RWPE2 (cell line): ENCODE results near the gene MPND.

ENCODE experiments used
- ATAC-seq: fragments of 200-7000 bp; cut with Tn5 transposase; 3 replicates; pipeline ENCODE4 v1.9.1; 2021; ENCODE audit warnings: low read depth
- DNase-seq: peaks from one replicate; pipeline ENCODE4 v3.0.0-alpha.2; 2020; ENCODE audit warnings: low spot score
- H3K27ac ChIP-seq: fragments of 450-650 bp; 2 replicates; pipeline ENCODE4 v1.5.1; 2017; ENCODE audit warnings: mild to moderate bottlenecking; ENCODE audit not compliant: poor library complexity, severe bottlenecking
- H3K27me3 ChIP-seq: fragments of 250-450 bp; sonication (Bioruptor Pico); 2 replicates; pipeline ENCODE4 v1.5.1; 2021; ENCODE audit warnings: mild to moderate bottlenecking, moderate library complexity; ENCODE audit not compliant: insufficient read depth, poor library complexity, severe bottlenecking
- H3K36me3 ChIP-seq: fragments of 250-450 bp; sonication (Bioruptor Pico); 2 replicates; pipeline ENCODE4 v1.5.1; 2020; ENCODE audit warnings: low read depth, mild to moderate bottlenecking, moderate library complexity
- H3K4me1 ChIP-seq: fragments of 250-450 bp; sonication (Bioruptor Pico); 2 replicates; pipeline ENCODE4 v1.5.1; 2021; ENCODE audit warnings: mild to moderate bottlenecking, moderate library complexity; ENCODE audit not compliant: insufficient read depth, poor library complexity, severe bottlenecking
- H3K4me3 ChIP-seq: fragments of 250-450 bp; sonication (Bioruptor Pico); 2 replicates; pipeline ENCODE4 v1.5.1; 2021; ENCODE audit warnings: mild to moderate bottlenecking, moderate library complexity; ENCODE audit not compliant: severe bottlenecking
- H3K9me3 ChIP-seq: fragments of 250-450 bp; sonication (Bioruptor Pico); 2 replicates; pipeline ENCODE4 v1.5.1; 2021; ENCODE audit warnings: mild to moderate bottlenecking, moderate library complexity; ENCODE audit not compliant: severe bottlenecking
- CTCF ChIP-seq: fragments of 450-650 bp; IDR thresholded peaks from one replicate; pipeline ENCODE4 v1.5.1; 2017; ENCODE audit warnings: mild to moderate bottlenecking, moderate library complexity; ENCODE audit not compliant: poor library complexity, severe bottlenecking

The MPND gene

GRCh38 chr19:4376671-4376990 is 33.3 kb downstream of the MPND start:
- DNase-seq (no peak), ATAC-seq (no peak)
- TF ChIP-seq CTCF, result no peak
- H3K9me3 ChIP-seq, result no peaks in the 10 kb centered on the region
- peaks cover 60% of the 10 kb centered on the region for H3K4me1 ChIP-seq
- no peaks in the 10 kb centered on the region; the same call in 1 of the 2 replicates for H3K36me3 ChIP-seq
- H3K27ac ChIP-seq, result peak overlapping the region; percentile 90
- no peak overlapping the region for H3K4me3 ChIP-seq
- no peaks in the 10 kb centered on the region for H3K27me3 ChIP-seq

- Histone ChIP-seq H3K27me3 (no peaks in the 10 kb centered on the region), H3K36me3 (no peaks in the 10 kb centered on the region; the same call in 1 of the 2 replicates), H3K27ac (peak overlapping the region; percentile 90), H3K4me3 (no peak overlapping the region), H3K4me1 (peaks cover 63% of the 10 kb centered on the region), H3K9me3 (no peaks in the 10 kb centered on the region)
- DNase-seq, result peak; percentile 58
- TF ChIP-seq CTCF, result no peak
- ATAC-seq, result peak; percentile 17
Measured at GRCh38 chr19:4376991-4377781, 33.8 kb downstream of the MPND start.

GRCh38 chr19:4378886-4379285 is 35.5 kb downstream of the MPND start:
- no peak for TF ChIP-seq CTCF
- Histone ChIP-seq H3K4me3 (no peak overlapping the region), H3K27me3 (no peaks in the 10 kb centered on the region), H3K4me1 (peaks cover 63% of the 10 kb centered on the region), H3K27ac (peak overlapping the region; percentile 90), H3K36me3 (no peaks in the 10 kb centered on the region; the same call in 1 of the 2 replicates), H3K9me3 (no peaks in the 10 kb centered on the region)
- ATAC-seq (no peak), DNase-seq (no peak)

DNA sequence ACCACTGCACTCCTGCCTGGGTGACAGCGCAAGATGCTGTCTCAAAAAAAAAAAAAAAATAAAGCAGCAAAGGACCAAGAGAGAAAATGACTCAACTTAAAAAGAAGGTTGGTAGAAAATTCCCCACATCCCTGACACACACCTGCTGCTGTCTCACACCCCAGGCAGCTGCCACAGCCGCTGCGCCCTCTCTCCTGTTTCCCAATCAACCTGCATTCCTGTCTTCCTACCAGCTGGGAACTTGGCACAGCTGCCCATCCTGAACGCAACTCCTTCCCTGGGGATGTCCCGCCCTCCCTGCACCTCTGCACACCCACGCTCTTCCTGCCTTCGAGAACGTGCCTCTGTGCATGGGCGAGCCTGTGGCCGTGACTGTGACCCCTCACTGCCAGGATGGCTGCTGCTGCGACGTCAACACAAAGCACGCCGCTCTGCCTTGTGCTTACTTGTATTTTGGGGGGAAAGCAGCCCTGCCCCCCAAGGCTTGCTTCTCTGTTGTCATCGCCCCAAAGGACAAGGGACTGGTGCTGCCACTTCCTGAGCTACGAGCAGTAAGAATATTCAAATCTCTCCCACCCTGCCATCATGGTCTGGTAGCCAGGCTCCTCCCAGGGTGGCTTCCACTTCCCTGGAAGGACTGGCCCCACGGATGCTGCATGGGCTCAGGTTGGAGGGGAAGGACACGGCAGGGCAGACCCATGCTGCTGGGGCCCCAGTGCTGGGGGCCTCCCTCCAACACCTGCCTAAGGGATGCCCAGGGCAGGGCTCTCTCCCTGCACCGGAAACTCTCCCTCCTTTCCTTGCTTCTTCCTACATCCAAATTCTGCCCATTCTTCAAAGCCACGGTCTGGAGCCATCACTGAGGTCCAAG is 36.3 kb downstream of the MPND start:
- DNase-seq (peak; percentile 96), ATAC-seq (peak; percentile 46)
- peaks cover 2% of the 10 kb centered on the region for H3K36me3 ChIP-seq
- H3K4me3 ChIP-seq, result no peak overlapping the region
- no peaks in the 10 kb centered on the region for H3K27me3 ChIP-seq
- peaks cover 56% of the 10 kb centered on the region for H3K4me1 ChIP-seq
- peak overlapping the region; percentile 90 for H3K27ac ChIP-seq
- no peaks in the 10 kb centered on the region for H3K9me3 ChIP-seq
- no peak for TF ChIP-seq CTCF
